K562 (cell line): ENCODE data around the gene YIF1A. TPM values are rescaled to one million over a fixed set of nuclear protein-coding genes. Genes with fewer than 3 reads are reported as not detected.

Source experiments
- ATAC-seq: fragments of 200-7000 bp; cut with Tn5 transposase; 3 replicates; pipeline ENCODE4 v1.9.1; 2020; ENCODE audit warnings: moderate library complexity
- BruUV-seq: library from RNA; stranded (reverse); fragments of 400-500 nt; replicated peaks from 2 replicates; lab custom pipeline; 2021; lab: Mats Ljungman, UMichigan
- CTCF ChIA-PET: fragments of 300-600 bp; formaldehyde crosslinking; extraction: SDS; loops from one replicate; lab custom pipeline; 2021; ENCODE audit warnings: low intra/inter-chr PET ratio; lab: Yijun Ruan, JAX
- POLR2A ChIA-PET: fragments of 300-600, 350-650 bp; sonication (Branson Sonifier 250); formaldehyde crosslinking; extraction: SDS; loops from one replicate; lab custom pipeline; 2021; ENCODE audit warnings: antibody characterized with exemption, inconsistent platforms; lab: Yijun Ruan, JAX
- DNase-seq, 4 experiments: peaks; one replicate each; pipeline versions ENCODE4 v3.0.0 to v3.0.0-alpha.2; 2011 to 2018; ENCODE audit warnings: low spot score in 3 of 4, mixed read lengths in 3 of 4; ENCODE audit errors: extremely low read depth in 1 of 4
- FAIRE-seq: peaks from 2 replicates; lab custom pipeline; 2011; peaks lifted over from hg19 to GRCh38; lab: Jason Lieb, UNC
- H2AFZ ChIP-seq: 2 replicates; pipeline ENCODE4 v1.6.0; 2011; ENCODE audit warnings: low read depth, low read length, control low read depth, inconsistent platforms
- H3K27ac ChIP-seq: fragments of 200-600 bp; 3 replicates; pipeline ENCODE4 v1.8.0; 2011; ENCODE audit warnings: low read depth, mild to moderate bottlenecking, control low read depth, inconsistent platforms, low read length, moderate library complexity, mixed read lengths; ENCODE audit errors: extremely low read depth
- H3K27me3 ChIP-seq, 2 experiments: fragments of 300-600 bp in 1 of 2; 2 replicates in 1 of 2; 3 replicates in 1 of 2; pipeline versions ENCODE4 v1.6.0 to v1.8.0; 2011; ENCODE audit warnings: inconsistent platforms in 2 of 2, low read length in 2 of 2, mild to moderate bottlenecking in 1 of 2, mixed read lengths in 1 of 2, moderate library complexity in 1 of 2; ENCODE audit not compliant: control insufficient read depth in 2 of 2, insufficient read depth in 2 of 2
- H3K36me3 ChIP-seq: fragments of 300-600 bp; 3 replicates; pipeline ENCODE4 v1.8.0; 2011; ENCODE audit warnings: mild to moderate bottlenecking, low read length, inconsistent platforms; ENCODE audit not compliant: control insufficient read depth, insufficient read depth
- H3K4me1 ChIP-seq, 2 experiments: fragments of 200-600 bp in 1 of 2; replicated peaks in 1 of 2; 2 replicates in 1 of 2; 3 replicates in 1 of 2; pipeline versions ENCODE4 v1.5.1 to v1.8.0; 2011; ENCODE audit warnings: inconsistent platforms in 2 of 2, low read length in 2 of 2, mild to moderate bottlenecking in 1 of 2, mixed read lengths in 1 of 2, moderate library complexity in 1 of 2; ENCODE audit not compliant: control insufficient read depth in 2 of 2, insufficient read depth in 2 of 2
- H3K4me2 ChIP-seq: 2 replicates; pipeline ENCODE4 v1.6.1; 2011; ENCODE audit warnings: low read length, control low read depth, inconsistent platforms, mixed read lengths; ENCODE audit not compliant: insufficient read depth
- H3K4me3 ChIP-seq: fragments of 200-600 bp; sonication (generic), shearing (Covaris generic); 2 replicates; pipeline ENCODE4 v1.5.1; 2016; ENCODE audit warnings: control low read depth, inconsistent platforms
- H3K79me2 ChIP-seq: fragments of 200-600 bp; 3 replicates; pipeline ENCODE4 v1.8.0; 2011; ENCODE audit warnings: low read length, inconsistent platforms; ENCODE audit not compliant: control insufficient read depth, insufficient read depth
- H3K9ac ChIP-seq, 2 experiments: 2 replicates each; pipeline versions ENCODE4 v1.6.0 to v1.6.1; 2011; ENCODE audit warnings: low read depth in 2 of 2, low read length in 2 of 2, control low read depth in 1 of 2, inconsistent platforms in 1 of 2, mild to moderate bottlenecking in 1 of 2, mixed read lengths in 1 of 2; ENCODE audit not compliant: insufficient read depth in 1 of 2
- H3K9me1 ChIP-seq: one replicate; pipeline ENCODE4 v1.6.0; 2011; ENCODE audit warnings: inconsistent platforms, mild to moderate bottlenecking, low read length, moderate library complexity; ENCODE audit not compliant: control insufficient read depth, insufficient read depth
- H3K9me3 ChIP-seq: replicated peaks from 2 replicates; pipeline ENCODE4 v1.5.1; 2011; ENCODE audit warnings: low read depth, low read length, inconsistent platforms; ENCODE audit not compliant: control insufficient read depth, insufficient read depth
- H4K20me1 ChIP-seq: replicated peaks from 2 replicates; pipeline ENCODE4 v1.6.1; 2011; ENCODE audit warnings: low read length, inconsistent platforms, mixed read lengths; ENCODE audit not compliant: control insufficient read depth, insufficient read depth
- DPF2 ChIP-seq: fragments of 450-650 bp; IDR thresholded peaks from 2 replicates; pipeline ENCODE4 v1.6.1; 2016
- FOXA1 ChIP-seq: fragments of 450-650 bp; IDR thresholded peaks from 2 replicates; pipeline ENCODE4 v1.6.1; 2016; ENCODE audit warnings: mild to moderate bottlenecking, borderline replicate concordance
- HIVEP1 ChIP-seq: fragments of 250-450 bp; sonication (Bioruptor Pico); IDR thresholded peaks from 2 replicates; pipeline ENCODE4 v1.4.0; 2020; ENCODE audit warnings: mild to moderate bottlenecking
- MEIS2 ChIP-seq: fragments of 450-650 bp; IDR thresholded peaks from 2 replicates; pipeline ENCODE4 v1.6.1; 2014; ENCODE audit warnings: mild to moderate bottlenecking; ENCODE audit not compliant: partially characterized antibody
- MYBL2 ChIP-seq, 2 experiments: fragments of 450-650 bp in 1 of 2; sonication (generic) in 1 of 2; formaldehyde crosslinking in 1 of 2; IDR thresholded peaks; 2 replicates each; pipeline versions ENCODE4 v1.6.1 to v1.8.1; 2017 to 2022; ENCODE audit warnings: borderline replicate concordance in 1 of 2, inconsistent platforms in 1 of 2, low read depth in 1 of 2, mild to moderate bottlenecking in 1 of 2, missing genetic modification reagents in 1 of 2, moderate library complexity in 1 of 2
- NFATC3 ChIP-seq: fragments of 450-650 bp; IDR thresholded peaks from 2 replicates; pipeline ENCODE4 v1.6.1; 2017; ENCODE audit warnings: mild to moderate bottlenecking
- POLR2G ChIP-seq: fragments of 200-400 bp; formaldehyde crosslinking; IDR thresholded peaks from 2 replicates; pipeline ENCODE4 v1.6.1; 2017; ENCODE audit warnings: low read depth, mild to moderate bottlenecking, antibody characterized with exemption, low read length, moderate library complexity
- SETDB1 ChIP-seq: IDR thresholded peaks from one replicate; pipeline ENCODE4 v1.6.1; 2012; ENCODE audit warnings: low read length, control low read depth, inconsistent platforms
- SMAD1 ChIP-seq: fragments of 150-350 bp; IDR thresholded peaks from 2 replicates; pipeline ENCODE4 v1.6.1; 2014; ENCODE audit warnings: low read length, low read depth; ENCODE audit not compliant: partially characterized antibody
- SREBF2 ChIP-seq: sonication (generic); formaldehyde crosslinking; IDR thresholded peaks from 2 replicates; pipeline ENCODE4 v1.4.0; 2020; ENCODE audit warnings: mild to moderate bottlenecking, missing genetic modification reagents
- TEAD1 ChIP-seq, 2 experiments: fragments of 450-650 bp in 1 of 2; sonication (generic) in 1 of 2; formaldehyde crosslinking; IDR thresholded peaks; 2 replicates each; pipeline versions ENCODE4 v1.4.0 to v1.8.0; 2020 to 2022; ENCODE audit warnings: mild to moderate bottlenecking in 2 of 2, missing genetic modification reagents in 1 of 2
- TFAM ChIP-seq: fragments of 250-450 bp; sonication (Bioruptor Pico); conservative IDR thresholded peaks from 2 replicates; pipeline ENCODE4 v1.5.0; 2021; ENCODE audit warnings: mild to moderate bottlenecking, moderate library complexity
- ZKSCAN3 ChIP-seq: fragments of 250-450 bp; sonication (Bioruptor Pico); IDR thresholded peaks from 2 replicates; pipeline ENCODE4 v1.4.0; 2020
- ZNF143 ChIP-seq: sonication (generic); formaldehyde crosslinking; IDR thresholded peaks from 2 replicates; pipeline ENCODE4 v1.9.0; 2022; ENCODE audit warnings: mild to moderate bottlenecking, missing genetic modification reagents
- ZNF324 ChIP-seq: fragments of 250-450 bp; sonication (Bioruptor Pico); IDR thresholded peaks from 2 replicates; pipeline ENCODE4 v1.4.0; 2020; ENCODE audit warnings: mild to moderate bottlenecking
- WGBS: fragments of 100-300 bp; shearing (Covaris generic); methylation state at CpG from one replicate; pipeline ENCODE4 v1.1.6; 2016; ENCODE audit warnings: low coverage, mixed read lengths; ENCODE audit not compliant: insufficient coverage; ENCODE audit errors: missing lambda C conversion rate; 5-methylcytosine and 5-hydroxymethylcytosine counted together
- in situ Hi-C: fragments of 300-500 bp; cut with MboI; formaldehyde crosslinking; loops from 4 replicates; pipeline ENCODE4 v1.15.0; 2018; ENCODE audit warnings: inconsistent platforms, mixed read lengths
- intact Hi-C: fragments of 100-400 bp; cut with micrococcal nuclease; formaldehyde crosslinking; loops from 2 replicates; pipeline ENCODE4 v1.14.2; 2022
- polyA plus RNA-seq, 8 experiments: library from polyadenylated mRNA; depleted of rRNA in 4 of 8; stranded (reverse) in 5 of 8; unstranded in 3 of 8; fragments of >200 nt; fragmentation: Nextera tagmentation in 2 of 8; fragmentation: Illumina TruSeq in 1 of 8; extraction: Ambion mirVana in 2 of 8; extraction: Trizol in 1 of 8; gene quantifications; 2 replicates each; pipeline versions ENCODE4 v1.2.1 to v1.2.3, GENCODE V29; 2011 to 2014; ENCODE audit warnings: inconsistent platforms in 1 of 8, missing spikeins in 1 of 8
- total RNA-seq, 7 experiments: library from RNA; depleted of rRNA in 6 of 7; stranded (reverse); fragments of >200 nt in 6 of 7; fragmentation: Illumina TruSeq in 2 of 7; extraction: Trizol in 2 of 7; gene quantifications; 2 replicates each; pipeline versions ENCODE4 v1.2.1 to v1.2.3, GENCODE V29; 2011 to 2021; ENCODE audit warnings: low replicate concordance in 1 of 7
- TF ChIP-seq, protein P1 (sequence below): sonication (generic); formaldehyde crosslinking; IDR thresholded peaks from 2 replicates; pipeline ENCODE4 v1.8.1; 2023; ENCODE audit warnings: mild to moderate bottlenecking, missing genetic modification reagents
- TF ChIP-seq, protein P2 (sequence below): fragments of 450-650 bp; formaldehyde crosslinking; IDR thresholded peaks from 2 replicates; pipeline ENCODE4 v1.4.0; 2020; ENCODE audit warnings: mild to moderate bottlenecking, moderate library complexity
- TF ChIP-seq, protein P3 (sequence below): fragments of 450-650 bp; formaldehyde crosslinking; IDR thresholded peaks from 2 replicates; pipeline ENCODE4 v1.4.0; 2020; ENCODE audit warnings: mild to moderate bottlenecking, mixed read lengths

Gene YIF1A
- total and polyA plus RNA-seq, 9 of the 15 experiments (the other 6 are each of a cell fraction or from before 2014, with no cell fraction given) = 8.6 to 121 (median 77.2) TPM

DNA sequence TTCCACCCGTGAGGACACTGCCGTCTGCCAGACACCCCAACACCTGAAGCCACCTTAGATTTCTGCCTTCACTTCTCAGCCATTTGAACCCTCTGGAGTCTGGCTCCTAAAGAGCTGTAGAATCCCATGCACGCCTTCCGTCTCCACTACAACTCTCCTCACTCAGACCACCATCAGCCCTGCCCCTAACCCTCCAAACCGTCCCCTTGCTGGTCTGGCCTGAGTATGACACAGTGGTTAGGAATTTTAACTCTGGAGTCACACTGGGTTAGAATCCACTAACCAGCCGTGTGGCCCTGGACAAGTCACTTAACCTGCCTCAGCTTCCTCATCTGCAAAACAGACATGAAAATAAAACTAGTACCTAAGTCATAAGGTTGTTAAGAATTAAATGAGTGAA lies 7.9 kb downstream of the YIF1A start (continued):
- TF ChIP-seq, protein P1, sequence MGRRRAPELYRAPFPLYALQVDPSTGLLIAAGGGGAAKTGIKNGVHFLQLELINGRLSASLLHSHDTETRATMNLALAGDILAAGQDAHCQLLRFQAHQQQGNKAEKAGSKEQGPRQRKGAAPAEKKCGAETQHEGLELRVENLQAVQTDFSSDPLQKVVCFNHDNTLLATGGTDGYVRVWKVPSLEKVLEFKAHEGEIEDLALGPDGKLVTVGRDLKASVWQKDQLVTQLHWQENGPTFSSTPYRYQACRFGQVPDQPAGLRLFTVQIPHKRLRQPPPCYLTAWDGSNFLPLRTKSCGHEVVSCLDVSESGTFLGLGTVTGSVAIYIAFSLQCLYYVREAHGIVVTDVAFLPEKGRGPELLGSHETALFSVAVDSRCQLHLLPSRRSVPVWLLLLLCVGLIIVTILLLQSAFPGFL (CRISPR knock-in tag) = no peak
- TF ChIP-seq FOXA1 = no peak
- TF ChIP-seq NFATC3 = no peak
- no peak for TF ChIP-seq ZKSCAN3 (CRISPR knock-in tag)

DNA sequence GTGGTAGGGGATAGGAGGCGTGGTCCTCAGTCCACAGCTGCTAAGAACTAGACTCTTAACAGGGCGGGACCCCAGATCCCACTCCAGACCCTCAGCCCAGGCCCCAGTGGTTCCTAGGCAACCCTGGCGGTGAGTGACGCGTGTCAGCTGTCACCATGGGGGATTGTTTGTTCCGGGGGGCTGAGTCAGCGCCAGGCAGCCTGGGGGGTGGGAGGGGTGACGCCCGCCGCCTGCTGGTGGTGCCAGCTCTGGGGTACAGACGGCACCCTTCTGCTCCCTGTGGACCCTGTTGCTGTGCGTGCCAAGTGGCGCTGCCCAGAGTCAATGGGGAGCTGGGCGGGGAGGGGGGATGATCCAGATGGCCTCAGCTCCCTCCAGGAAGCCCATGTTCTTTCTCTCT lies 8.5 kb downstream of the YIF1A start:
- Histone ChIP-seq H3K4me1 (peaks cover 2 to 46% of the 10 kb centered on the region in 2 experiments; a peak in 3 of 5 replicates), H3K36me3 (peaks cover 27% of the 10 kb centered on the region; the same call in 2 of the 3 replicates), H3K4me2 (no peak overlapping the region), H3K79me2 (no peaks in the 10 kb centered on the region), H3K27ac (no peak overlapping the region), H3K9me3 (no peaks in the 10 kb centered on the region), H3K27me3 (no peaks in the 10 kb centered on the region), H2AFZ (no peak overlapping the region), H3K4me3 (no peak overlapping the region), H4K20me1 (peaks cover 19% of the 10 kb centered on the region), H3K9ac (no peak overlapping the region), H3K9me1 (peaks cover 4% of the 10 kb centered on the region)
- POLR2A ChIA-PET = interaction anchor here (0.6 to 3.7 kb wide), 7 partner anchors 8 to 62 kb away, joined by 3 to 21 read pairs (median 4); partner anchors contain the start of gene YIF1A
- DNase-seq = no peak
- in situ Hi-C loops (no loop called here), intact Hi-C loops (no loop called here)
- FAIRE-seq = no peak
- CTCF ChIA-PET = no interaction called here
- ATAC-seq = no peak
- WGBS = 63% methylated on average over 6 of the region's 14 CpGs
- BruUV-seq = no TSS peak
- TF ChIP-seq SETDB1 (no peak), MYBL2 (IDR thresholded peaks at IDR 0.05; ENCODE audit: low read depth) (no peak), MYBL2 (CRISPR knock-in tag; IDR thresholded peaks at IDR 0.05; ENCODE audit: borderline replicate concordance) (no peak), SREBF2 (CRISPR knock-in tag) (no peak), TEAD1 (CRISPR knock-in tag; IDR thresholded peaks at IDR 0.05) (no peak), SMAD1 (no peak), DPF2 (no peak), HIVEP1 (CRISPR knock-in tag) (no peak), ZNF143 (CRISPR knock-in tag) (no peak), TFAM (no peak), MEIS2 (peak; percentile 5), POLR2G (peak; percentile 65), NFATC3 (no peak), ZNF324 (CRISPR knock-in tag) (no peak)
- TF ChIP-seq, protein P2, sequence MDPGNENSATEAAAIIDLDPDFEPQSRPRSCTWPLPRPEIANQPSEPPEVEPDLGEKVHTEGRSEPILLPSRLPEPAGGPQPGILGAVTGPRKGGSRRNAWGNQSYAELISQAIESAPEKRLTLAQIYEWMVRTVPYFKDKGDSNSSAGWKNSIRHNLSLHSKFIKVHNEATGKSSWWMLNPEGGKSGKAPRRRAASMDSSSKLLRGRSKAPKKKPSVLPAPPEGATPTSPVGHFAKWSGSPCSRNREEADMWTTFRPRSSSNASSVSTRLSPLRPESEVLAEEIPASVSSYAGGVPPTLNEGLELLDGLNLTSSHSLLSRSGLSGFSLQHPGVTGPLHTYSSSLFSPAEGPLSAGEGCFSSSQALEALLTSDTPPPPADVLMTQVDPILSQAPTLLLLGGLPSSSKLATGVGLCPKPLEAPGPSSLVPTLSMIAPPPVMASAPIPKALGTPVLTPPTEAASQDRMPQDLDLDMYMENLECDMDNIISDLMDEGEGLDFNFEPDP (CRISPR knock-in tag) = no peak
- TF ChIP-seq, protein P3, sequence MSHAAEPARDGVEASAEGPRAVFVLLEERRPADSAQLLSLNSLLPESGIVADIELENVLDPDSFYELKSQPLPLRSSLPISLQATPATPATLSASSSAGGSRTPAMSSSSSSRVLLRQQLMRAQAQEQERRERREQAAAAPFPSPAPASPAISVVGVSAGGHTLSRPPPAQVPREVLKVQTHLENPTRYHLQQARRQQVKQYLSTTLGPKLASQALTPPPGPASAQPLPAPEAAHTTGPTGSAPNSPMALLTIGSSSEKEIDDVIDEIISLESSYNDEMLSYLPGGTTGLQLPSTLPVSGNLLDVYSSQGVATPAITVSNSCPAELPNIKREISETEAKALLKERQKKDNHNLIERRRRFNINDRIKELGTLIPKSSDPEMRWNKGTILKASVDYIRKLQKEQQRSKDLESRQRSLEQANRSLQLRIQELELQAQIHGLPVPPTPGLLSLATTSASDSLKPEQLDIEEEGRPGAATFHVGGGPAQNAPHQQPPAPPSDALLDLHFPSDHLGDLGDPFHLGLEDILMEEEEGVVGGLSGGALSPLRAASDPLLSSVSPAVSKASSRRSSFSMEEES = no peak
